Jurkat, Clone E6-1 (cell line): Measurements from ENCODE around the gene PAAF1.
"Not testable (repeated sequence)": the region's sequence is repeated elsewhere in the genome, so short reads cannot be mapped to it uniquely, and the experiment has no call there.

Source experiments
- DNase-seq: peaks from one replicate; pipeline ENCODE4 v3.0.0-alpha.2; 2011; ENCODE audit warnings: low read depth, low spot score
- H3K4me3 ChIP-seq: 2 replicates; pipeline ENCODE4 v1.5.1; 2011; ENCODE audit warnings: mild to moderate bottlenecking, low read length, control low read depth, moderate library complexity

The PAAF1 gene

GRCh38 chr11:73875840-73876239 is 959 bp upstream of the PAAF1 start:
- peak overlapping the region; percentile 100 for H3K4me3 ChIP-seq
- no peak for DNase-seq

GRCh38 chr11:73878771-73879170 is 2.0 kb downstream of the PAAF1 start:
- DNase-seq = no peak
- H3K4me3 ChIP-seq = no peak overlapping the region

GRCh38 chr11:73880449-73880848 is 3.6 kb downstream of the PAAF1 start:
- DNase-seq, H3K4me3 ChIP-seq: not testable (repeated sequence)

- DNase-seq = no peak
- H3K4me3 ChIP-seq = no peak overlapping the region
Measured at GRCh38 chr11:73883856-73884255, 7.1 kb downstream of the PAAF1 start.

GRCh38 chr11:73888244-73888643 is 11.4 kb downstream of the PAAF1 start:
- DNase-seq = no peak
- H3K4me3 ChIP-seq = no peak overlapping the region

GRCh38 chr11:73889019-73889418 is 12.2 kb downstream of the PAAF1 start:
- H3K4me3 ChIP-seq = no peak overlapping the region
- no peak for DNase-seq

- H3K4me3 ChIP-seq = no peak overlapping the region
- no peak for DNase-seq
Measured at GRCh38 chr11:73889536-73889935, 12.7 kb downstream of the PAAF1 start.

GRCh38 chr11:73893041-73893440 is 16.2 kb downstream of the PAAF1 start:
- DNase-seq = no peak
- H3K4me3 ChIP-seq = no peak overlapping the region

GRCh38 chr11:73894725-73895335 is 18.0 kb downstream of the PAAF1 start:
- no peak overlapping the region for H3K4me3 ChIP-seq
- DNase-seq = no peak

GRCh38 chr11:73902303-73902702 is 25.5 kb downstream of the PAAF1 start:
- H3K4me3 ChIP-seq = no peak overlapping the region
- no peak for DNase-seq

GRCh38 chr11:73907191-73907590 is 30.4 kb downstream of the PAAF1 start:
- H3K4me3 ChIP-seq = no peak overlapping the region
- no peak for DNase-seq

GRCh38 chr11:73912026-73912425 is 35.2 kb downstream of the PAAF1 start:
- no peak for DNase-seq
- no peak overlapping the region for H3K4me3 ChIP-seq

- DNase-seq = no peak
- no peak overlapping the region for H3K4me3 ChIP-seq
Measured at GRCh38 chr11:73913472-73913871, 36.7 kb downstream of the PAAF1 start.

GRCh38 chr11:73914284-73914683 is 37.5 kb downstream of the PAAF1 start:
- H3K4me3 ChIP-seq = no peak overlapping the region

GRCh38 chr11:73916435-73916834 is 39.6 kb downstream of the PAAF1 start:
- H3K4me3 ChIP-seq = no peak overlapping the region
- no peak for DNase-seq

More at GRCh38 chr11:73914284-73914683, 37.5 kb downstream of the PAAF1 start:
- DNase-seq = no peak

- no peak overlapping the region for H3K4me3 ChIP-seq
- DNase-seq = no peak
Measured at GRCh38 chr11:73921180-73921579, 44.4 kb downstream of the PAAF1 start.

- no peak overlapping the region for H3K4me3 ChIP-seq
- DNase-seq = no peak
Measured at GRCh38 chr11:73929388-73929787, 52.6 kb downstream of the PAAF1 start.

GRCh38 chr11:73931039-73931645 is 54.3 kb downstream of the PAAF1 start:
- no peak overlapping the region for H3K4me3 ChIP-seq
- peak; percentile 78 for DNase-seq

GRCh38 chr11:73931951-73932350 is 55.2 kb downstream of the PAAF1 start:
- no peak overlapping the region for H3K4me3 ChIP-seq
- DNase-seq = no peak

GRCh38 chr11:73932781-73933180 is 56.0 kb downstream of the PAAF1 start:
- DNase-seq = no peak
- no peak overlapping the region for H3K4me3 ChIP-seq

GRCh38 chr11:73936047-73936446 is 59.2 kb downstream of the PAAF1 start:
- not testable (repeated sequence) for DNase-seq

More at GRCh38 chr11:73936047-73936446, 59.2 kb downstream of the PAAF1 start:
- H3K4me3 ChIP-seq = not testable (repeated sequence)
